Measurements from ENCODE around the gene NAXD.

Gene NAXD

GRCh38 chr13:110637747-110638146 is 22.4 kb downstream of the NAXD start:
- H2AFZ ChIP-seq (ENCODE audit: low read length) = no peak overlapping the region
- H3K4me1 ChIP-seq (ENCODE audit: low read length) = no peaks in the 10 kb centered on the region
- no peak overlapping the region for H3K9ac ChIP-seq (ENCODE audit: low read length)
- H4K20me1 ChIP-seq (ENCODE audit: insufficient read depth, low read length) = no peaks in the 10 kb centered on the region
- DNase-seq = no peak
- H3F3A ChIP-seq (ENCODE audit: insufficient read depth, low read length) = no peaks in the 10 kb centered on the region
- no peaks in the 10 kb centered on the region for H3K27me3 ChIP-seq (replicated peaks; ENCODE audit: insufficient read depth, low read length)
- TF ChIP-seq EZH2phosphoT487 (IDR thresholded peaks at IDR 0.05; ENCODE audit: low read length) (no peak), CTCF (IDR thresholded peaks at IDR 0.05; ENCODE audit: low read length) (no peak), EZH2 (optimal IDR thresholded peaks at IDR 0.05; ENCODE audit: low read depth, low read length) (no peak)
- no peaks in the 10 kb centered on the region for H3K9me3 ChIP-seq (replicated peaks; ENCODE audit: insufficient read depth, low read length)
- no peak overlapping the region for H3K4me2 ChIP-seq (ENCODE audit: low read depth, low read length)
- no peaks in the 10 kb centered on the region for H3K79me2 ChIP-seq (ENCODE audit: low read length)
- H3K36me3 ChIP-seq (replicated peaks; ENCODE audit: insufficient read depth, low read length) = no peaks in the 10 kb centered on the region
- no peak overlapping the region for H3K27ac ChIP-seq (ENCODE audit: low read length)
- no peaks in the 10 kb centered on the region for H3K9me2 ChIP-seq (replicated peaks; ENCODE audit: insufficient read depth, low read length)
- no peak overlapping the region for H3K4me3 ChIP-seq (ENCODE audit: low read length)

GRCh38 chr13:110638257-110638656 is 22.9 kb downstream of the NAXD start:
- no peak overlapping the region for H2AFZ ChIP-seq (ENCODE audit: low read length)
- H3K4me1 ChIP-seq (ENCODE audit: low read length) = no peaks in the 10 kb centered on the region
- H3K27me3 ChIP-seq (replicated peaks; ENCODE audit: insufficient read depth, low read length) = no peaks in the 10 kb centered on the region
- no peak for TF ChIP-seq CTCF (IDR thresholded peaks at IDR 0.05; ENCODE audit: low read length)
- TF ChIP-seq EZH2phosphoT487 (IDR thresholded peaks at IDR 0.05; ENCODE audit: low read length) = no peak
- no peaks in the 10 kb centered on the region for H3K79me2 ChIP-seq (ENCODE audit: low read length)
- no peak overlapping the region for H3K27ac ChIP-seq (ENCODE audit: low read length)
- H4K20me1 ChIP-seq (ENCODE audit: insufficient read depth, low read length) = no peaks in the 10 kb centered on the region
- no peak overlapping the region for H3K4me2 ChIP-seq (ENCODE audit: low read depth, low read length)
- no peaks in the 10 kb centered on the region for H3K9me3 ChIP-seq (replicated peaks; ENCODE audit: insufficient read depth, low read length)
- no peak overlapping the region for H3K9ac ChIP-seq (ENCODE audit: low read length)
- no peaks in the 10 kb centered on the region for H3K9me2 ChIP-seq (replicated peaks; ENCODE audit: insufficient read depth, low read length)
- H3F3A ChIP-seq (ENCODE audit: insufficient read depth, low read length) = no peaks in the 10 kb centered on the region
- no peaks in the 10 kb centered on the region for H3K36me3 ChIP-seq (replicated peaks; ENCODE audit: insufficient read depth, low read length)
- DNase-seq = no peak
- no peak overlapping the region for H3K4me3 ChIP-seq (ENCODE audit: low read length)

- no peaks in the 10 kb centered on the region for H4K20me1 ChIP-seq (ENCODE audit: insufficient read depth, low read length)
- no peak overlapping the region for H3K4me3 ChIP-seq (ENCODE audit: low read length)
- TF ChIP-seq EZH2phosphoT487 (IDR thresholded peaks at IDR 0.05; ENCODE audit: low read length) (no peak), EZH2 (optimal IDR thresholded peaks at IDR 0.05; ENCODE audit: low read depth, low read length) (no peak), CTCF (IDR thresholded peaks at IDR 0.05; ENCODE audit: low read length) (no peak)
- H3F3A ChIP-seq (ENCODE audit: insufficient read depth, low read length) = no peaks in the 10 kb centered on the region
- no peaks in the 10 kb centered on the region for H3K4me1 ChIP-seq (ENCODE audit: low read length)
- H3K36me3 ChIP-seq (replicated peaks; ENCODE audit: insufficient read depth, low read length) = no peaks in the 10 kb centered on the region; the same call in 1 of the 2 replicates
- no peak overlapping the region for H2AFZ ChIP-seq (ENCODE audit: low read length)
- no peak for DNase-seq
- H3K9me3 ChIP-seq (replicated peaks; ENCODE audit: insufficient read depth, low read length) = no peaks in the 10 kb centered on the region
- no peak overlapping the region for H3K27ac ChIP-seq (ENCODE audit: low read length)
- H3K27me3 ChIP-seq (replicated peaks; ENCODE audit: insufficient read depth, low read length) = no peaks in the 10 kb centered on the region
- no peak overlapping the region for H3K4me2 ChIP-seq (ENCODE audit: low read depth, low read length)
- no peaks in the 10 kb centered on the region for H3K79me2 ChIP-seq (ENCODE audit: low read length)
- no peak overlapping the region for H3K9ac ChIP-seq (ENCODE audit: low read length)
- no peaks in the 10 kb centered on the region for H3K9me2 ChIP-seq (replicated peaks; ENCODE audit: insufficient read depth, low read length)
Measured at GRCh38 chr13:110638814-110639806, 23.8 kb downstream of the NAXD start.
